Coronary artery (tissue), 2 donors: Measurements from ENCODE around the gene SLC22A4.

Source experiments
- DNase-seq: peaks from one replicate; pipeline ENCODE4 v3.0.0-alpha.2; 2017; ENCODE audit warnings: low spot score
- H3K27ac ChIP-seq, 2 donors: fragments of 200-600 bp; sonication (generic); one replicate each; pipeline ENCODE4 v1.5.1; 2016 to 2019
- H3K4me3 ChIP-seq: fragments of 200-600 bp; sonication (generic); 2 replicates; pipeline ENCODE4 v1.5.1; 2016; ENCODE audit warnings: mild to moderate bottlenecking, moderate library complexity
- CTCF ChIP-seq: fragments of 200-600 bp; sonication (generic); IDR thresholded peaks from one replicate; pipeline ENCODE4 v1.5.1; 2019; ENCODE audit warnings: antibody characterized with exemption

Gene SLC22A4

GRCh38 chr5:132335402-132335801, 41.2 kb downstream of the SLC22A4 start:
- no peak overlapping the region for H3K4me3 ChIP-seq
- no peak for TF ChIP-seq CTCF
- H3K27ac ChIP-seq, result no peak overlapping the region
- no peak for DNase-seq

- H3K27ac ChIP-seq, result no peak overlapping the region
- TF ChIP-seq CTCF, result no peak
- no peak for DNase-seq
- H3K4me3 ChIP-seq, result no peak overlapping the region
Measured at GRCh38 chr5:132339502-132339901, 45.3 kb downstream of the SLC22A4 start.

GRCh38 chr5:132342291-132343180, 48.3 kb downstream of the SLC22A4 start:
- no peak for TF ChIP-seq CTCF
- Histone ChIP-seq H3K27ac (no peak overlapping the region), H3K4me3 (no peak overlapping the region)
- DNase-seq, result no peak

GRCh38 chr5:132344775-132345514, 50.8 kb downstream of the SLC22A4 start:
- Histone ChIP-seq H3K27ac (no peak overlapping the region), H3K4me3 (no peak overlapping the region)
- TF ChIP-seq CTCF, result no peak
- DNase-seq, result no peak

- H3K4me3 ChIP-seq, result no peak overlapping the region
- no peak for TF ChIP-seq CTCF
- no peak for DNase-seq
- no peak overlapping the region for H3K27ac ChIP-seq
Measured at GRCh38 chr5:132353486-132353995, 59.3 kb downstream of the SLC22A4 start.

- no peak for DNase-seq
- Histone ChIP-seq H3K4me3 (no peak overlapping the region), H3K27ac (no peak overlapping the region)
- TF ChIP-seq CTCF, result no peak
Measured at GRCh38 chr5:132354381-132355139, 60.4 kb downstream of the SLC22A4 start.
